ENCODE results near the gene BTG3. TPM values are rescaled to one million over a fixed set of nuclear protein-coding genes. Genes with fewer than 3 reads are reported as not detected.

The BTG3 gene
- total RNA-seq, 1 experiment from 2014 or later = 57.0 TPM

- intact Hi-C loops (cut with micrococcal nuclease) = no loop called here
- CTCF ChIA-PET = interaction anchor here (0.9 to 1.7 kb wide), 5 partner anchors 10 to 97 kb away, joined by 3 to 6 read pairs (median 4); no protein-coding TSS in a partner anchor
- H3K9me3 Mint-ChIP-seq (ENCODE audit: unreplicated experiment) = no peaks in the 10 kb centered on the region
- H3K27me3 Mint-ChIP-seq (ENCODE audit: insufficient read depth, unreplicated experiment) = no peaks in the 10 kb centered on the region
- H3K27ac Mint-ChIP-seq (ENCODE audit: low read depth, unreplicated experiment) = peak overlapping the region; percentile 93
- DNase-seq (ENCODE audit: unreplicated experiment) = no peak
- TF ChIP-seq, protein P1, sequence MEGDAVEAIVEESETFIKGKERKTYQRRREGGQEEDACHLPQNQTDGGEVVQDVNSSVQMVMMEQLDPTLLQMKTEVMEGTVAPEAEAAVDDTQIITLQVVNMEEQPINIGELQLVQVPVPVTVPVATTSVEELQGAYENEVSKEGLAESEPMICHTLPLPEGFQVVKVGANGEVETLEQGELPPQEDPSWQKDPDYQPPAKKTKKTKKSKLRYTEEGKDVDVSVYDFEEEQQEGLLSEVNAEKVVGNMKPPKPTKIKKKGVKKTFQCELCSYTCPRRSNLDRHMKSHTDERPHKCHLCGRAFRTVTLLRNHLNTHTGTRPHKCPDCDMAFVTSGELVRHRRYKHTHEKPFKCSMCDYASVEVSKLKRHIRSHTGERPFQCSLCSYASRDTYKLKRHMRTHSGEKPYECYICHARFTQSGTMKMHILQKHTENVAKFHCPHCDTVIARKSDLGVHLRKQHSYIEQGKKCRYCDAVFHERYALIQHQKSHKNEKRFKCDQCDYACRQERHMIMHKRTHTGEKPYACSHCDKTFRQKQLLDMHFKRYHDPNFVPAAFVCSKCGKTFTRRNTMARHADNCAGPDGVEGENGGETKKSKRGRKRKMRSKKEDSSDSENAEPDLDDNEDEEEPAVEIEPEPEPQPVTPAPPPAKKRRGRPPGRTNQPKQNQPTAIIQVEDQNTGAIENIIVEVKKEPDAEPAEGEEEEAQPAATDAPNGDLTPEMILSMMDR (IDR thresholded peaks at IDR 0.05; ENCODE audit: unreplicated experiment) = no peak
- BruUV-seq (replicated peaks) = no TSS peak
- peaks cover 29% of the 10 kb centered on the region for H3K36me3 Mint-ChIP-seq (ENCODE audit: insufficient read depth, unreplicated experiment)
- peaks cover 10% of the 10 kb centered on the region for H3K4me1 Mint-ChIP-seq (ENCODE audit: insufficient read depth, unreplicated experiment)
- H3K4me3 Mint-ChIP-seq (ENCODE audit: unreplicated experiment) = peak overlapping the region; percentile 89
- POLR2A ChIA-PET = interaction anchor here (0.5 to 4.0 kb wide), 22 partner anchors 9 to 313 kb away, joined by 3 to 19 read pairs (median 5); no protein-coding TSS in a partner anchor
Observed at GRCh38 chr21:17610911-17611310, 1.8 kb downstream of the BTG3 start.

- Mint-ChIP-seq H3K4me1 (ENCODE audit: insufficient read depth, unreplicated experiment) (peaks cover 10% of the 10 kb centered on the region), H3K36me3 (ENCODE audit: insufficient read depth, unreplicated experiment) (peaks cover 38% of the 10 kb centered on the region), H3K4me3 (ENCODE audit: unreplicated experiment) (peak overlapping the region; percentile 89), H3K27ac (ENCODE audit: low read depth, unreplicated experiment) (peak overlapping the region; percentile 93), H3K27me3 (ENCODE audit: insufficient read depth, unreplicated experiment) (no peaks in the 10 kb centered on the region), H3K9me3 (ENCODE audit: unreplicated experiment) (no peaks in the 10 kb centered on the region)
- no TSS peak for BruUV-seq (replicated peaks)
- ChIA-PET POLR2A (interaction anchor here (0.6 to 4.0 kb wide), 8 partner anchors 24 to 209 kb away, joined by 3 to 19 read pairs (median 6); no protein-coding TSS in a partner anchor), CTCF (interaction anchor here (0.6 to 1.4 kb wide), 7 partner anchors 24 to 315 kb away, joined by 3 to 5 read pairs (median 4); no protein-coding TSS in a partner anchor)
- DNase-seq (ENCODE audit: unreplicated experiment) = no peak
- TF ChIP-seq, protein P1 (IDR thresholded peaks at IDR 0.05; ENCODE audit: unreplicated experiment) = no peak
- intact Hi-C loops (cut with micrococcal nuclease) = no loop called here
Observed at GRCh38 chr21:17609681-17610080, 3.0 kb downstream of the BTG3 start.

DNA sequence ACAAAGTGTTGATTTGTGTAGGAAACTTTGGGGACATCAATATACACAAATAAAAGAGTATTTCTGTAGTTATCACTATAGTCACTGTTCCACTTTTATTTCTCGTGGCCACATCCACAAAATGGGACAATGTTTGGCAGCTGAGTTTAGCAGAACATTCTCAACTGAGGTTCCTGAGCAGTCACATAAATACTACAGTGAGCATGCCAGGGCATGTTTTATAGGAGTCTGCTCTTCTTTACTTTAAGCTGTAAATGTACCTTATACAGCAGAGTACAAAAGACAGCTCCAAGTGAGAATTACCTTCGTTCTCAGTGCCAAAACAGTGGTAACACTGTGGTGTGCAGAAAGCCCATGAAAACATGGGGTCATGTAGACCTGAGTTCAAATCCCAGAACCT lies 5.0 kb downstream of the BTG3 start:
- intact Hi-C loops (cut with micrococcal nuclease) = no loop called here
- ChIA-PET CTCF (interaction anchor here (0.5 to 1.1 kb wide), 6 partner anchors 22 to 318 kb away, joined by 3 to 5 read pairs (median 4); no protein-coding TSS in a partner anchor), POLR2A (interaction anchor here (0.7 to 2.3 kb wide), 7 partner anchors 10 to 211 kb away, joined by 3 to 16 read pairs (median 7); partner anchors contain the start of gene C21orf91)
- no TSS peak for BruUV-seq (replicated peaks)
- H3K27ac Mint-ChIP-seq (ENCODE audit: low read depth, unreplicated experiment) = peak overlapping the region; percentile 97
- H3K4me3 Mint-ChIP-seq (ENCODE audit: unreplicated experiment) = peak overlapping the region; percentile 19
- no peaks in the 10 kb centered on the region for H3K9me3 Mint-ChIP-seq (ENCODE audit: unreplicated experiment)
- H3K4me1 Mint-ChIP-seq (ENCODE audit: insufficient read depth, unreplicated experiment) = peaks cover 22% of the 10 kb centered on the region
- TF ChIP-seq, protein P1 (IDR thresholded peaks at IDR 0.05; ENCODE audit: unreplicated experiment) = no peak
- peak; percentile 53 for DNase-seq (ENCODE audit: unreplicated experiment)
- peaks cover 58% of the 10 kb centered on the region for H3K36me3 Mint-ChIP-seq (ENCODE audit: insufficient read depth, unreplicated experiment)
- no peaks in the 10 kb centered on the region for H3K27me3 Mint-ChIP-seq (ENCODE audit: insufficient read depth, unreplicated experiment)

DNA sequence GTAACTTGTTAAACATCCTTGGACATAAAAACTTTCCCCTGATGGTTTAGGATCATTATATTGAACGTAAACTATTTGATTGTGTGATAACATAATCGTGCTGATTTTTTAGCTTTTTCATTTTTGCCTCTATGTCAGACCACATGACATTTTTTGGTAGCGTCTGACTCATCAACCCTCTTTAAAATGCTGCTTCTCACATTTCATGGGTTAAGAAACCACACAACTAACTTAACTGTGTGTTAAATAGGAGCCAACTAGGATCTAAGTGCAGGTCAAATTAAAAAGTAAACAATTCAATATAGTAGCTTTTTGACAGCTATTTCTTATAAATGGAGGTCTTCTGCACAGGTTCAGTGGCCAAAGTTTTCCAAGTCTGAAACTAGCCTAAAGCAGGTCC lies 9.8 kb downstream of the BTG3 start:
- DNase-seq (ENCODE audit: unreplicated experiment) = peak; percentile 58
- intact Hi-C loops (cut with micrococcal nuclease) = no loop called here
- peaks cover 88% of the 10 kb centered on the region for H3K36me3 Mint-ChIP-seq (ENCODE audit: insufficient read depth, unreplicated experiment)
- no peaks in the 10 kb centered on the region for H3K27me3 Mint-ChIP-seq (ENCODE audit: insufficient read depth, unreplicated experiment)
- H3K27ac Mint-ChIP-seq (ENCODE audit: low read depth, unreplicated experiment) = no peak overlapping the region
- BruUV-seq (replicated peaks) = no TSS peak
- H3K9me3 Mint-ChIP-seq (ENCODE audit: unreplicated experiment) = no peaks in the 10 kb centered on the region
- peaks cover 14% of the 10 kb centered on the region for H3K4me1 Mint-ChIP-seq (ENCODE audit: insufficient read depth, unreplicated experiment)
- CTCF ChIA-PET = interaction anchor here (0.6 to 1.0 kb wide), 2 partner anchors 9 to 313 kb away, joined by 3 to 4 read pairs; no protein-coding TSS in a partner anchor
- TF ChIP-seq, protein P1 (IDR thresholded peaks at IDR 0.05; ENCODE audit: unreplicated experiment) = no peak
- POLR2A ChIA-PET = interaction anchor here (0.6 to 1.8 kb wide), 4 partner anchors 8 to 607 kb away, joined by 3 to 6 read pairs (median 4); no protein-coding TSS in a partner anchor
- no peak overlapping the region for H3K4me3 Mint-ChIP-seq (ENCODE audit: unreplicated experiment)

Data from MCF 10A (cell line).